WERI-Rb-1 (cell line): Measurements from ENCODE around the gene MOSPD2.

Source experiments
- DNase-seq: peaks from one replicate; pipeline ENCODE4 v3.0.0-alpha.2; 2020
- H3K27ac ChIP-seq: fragments of 250-450 bp; sonication (Bioruptor Pico); 2 replicates; pipeline ENCODE4 v1.5.1; 2020; ENCODE audit warnings: mild to moderate bottlenecking, moderate library complexity
- H3K27me3 ChIP-seq: fragments of 250-450 bp; sonication (Bioruptor Pico); 2 replicates; pipeline ENCODE4 v1.5.1; 2021; ENCODE audit warnings: mild to moderate bottlenecking, low read depth, moderate library complexity; ENCODE audit not compliant: insufficient read depth, severe bottlenecking
- H3K36me3 ChIP-seq: fragments of 250-450 bp; sonication (Bioruptor Pico); 2 replicates; pipeline ENCODE4 v1.5.1; 2020; ENCODE audit warnings: mild to moderate bottlenecking, moderate library complexity
- H3K4me3 ChIP-seq: 2 replicates; pipeline ENCODE4 v1.5.1; 2011; ENCODE audit warnings: low read depth, mild to moderate bottlenecking, control low read depth, low read length
- H3K9me3 ChIP-seq: fragments of 250-450 bp; sonication (Bioruptor Pico); 2 replicates; pipeline ENCODE4 v1.5.1; 2021; ENCODE audit warnings: mild to moderate bottlenecking, moderate library complexity; ENCODE audit not compliant: severe bottlenecking
- CTCF ChIP-seq: IDR thresholded peaks from 2 replicates; pipeline ENCODE4 v1.5.1; 2011; ENCODE audit warnings: low read depth, mild to moderate bottlenecking, control low read depth, inconsistent platforms, low read length

The MOSPD2 gene

GRCh38 chrX:14871767-14872166 is 1.5 kb upstream of the MOSPD2 start:
- no peak for TF ChIP-seq CTCF
- Histone ChIP-seq H3K27me3 (no peaks in the 10 kb centered on the region), H3K4me3 (no peak overlapping the region), H3K27ac (no peak overlapping the region), H3K36me3 (no peaks in the 10 kb centered on the region; the same call in 1 of the 2 replicates), H3K9me3 (no peaks in the 10 kb centered on the region)
- no peak for DNase-seq

- Histone ChIP-seq H3K4me3 (peak overlapping the region; percentile 61), H3K9me3 (no peaks in the 10 kb centered on the region), H3K27me3 (no peaks in the 10 kb centered on the region), H3K36me3 (no peaks in the 10 kb centered on the region; the same call in 1 of the 2 replicates), H3K27ac (peak overlapping the region; percentile 61; the same call in 1 of the 2 replicates)
- no peak for TF ChIP-seq CTCF
- no peak for DNase-seq
Observed at GRCh38 chrX:14872355-14872754, 866 bp upstream of the MOSPD2 start.

GRCh38 chrX:14873676-14874049 is 442 bp downstream of the MOSPD2 start:
- peak overlapping the region; percentile 76 for H3K27ac ChIP-seq
- TF ChIP-seq CTCF: no peak
- peak overlapping the region; percentile 52 for H3K4me3 ChIP-seq
- no peak for DNase-seq
- H3K27me3 ChIP-seq: no peaks in the 10 kb centered on the region
- H3K9me3 ChIP-seq: no peaks in the 10 kb centered on the region
- no peaks in the 10 kb centered on the region; the same call in 1 of the 2 replicates for H3K36me3 ChIP-seq

GRCh38 chrX:14875624-14876023 is 2.4 kb downstream of the MOSPD2 start:
- no peaks in the 10 kb centered on the region for H3K27me3 ChIP-seq
- no peak for TF ChIP-seq CTCF

GRCh38 chrX:14883826-14884225 is 10.6 kb downstream of the MOSPD2 start:
- H3K9me3 ChIP-seq: no peaks in the 10 kb centered on the region
- no peak for TF ChIP-seq CTCF
- H3K27me3 ChIP-seq: no peaks in the 10 kb centered on the region
- H3K4me3 ChIP-seq: no peak overlapping the region
- H3K27ac ChIP-seq: no peak overlapping the region
- no peaks in the 10 kb centered on the region for H3K36me3 ChIP-seq
- no peak for DNase-seq

More at GRCh38 chrX:14875624-14876023, 2.4 kb downstream of the MOSPD2 start:
- Histone ChIP-seq H3K27ac (no peak overlapping the region), H3K36me3 (no peaks in the 10 kb centered on the region), H3K4me3 (no peak overlapping the region), H3K9me3 (no peaks in the 10 kb centered on the region)
- DNase-seq: no peak

- no peak for DNase-seq
- no peaks in the 10 kb centered on the region for H3K27me3 ChIP-seq
- TF ChIP-seq CTCF: no peak
- H3K4me3 ChIP-seq: no peak overlapping the region
- no peaks in the 10 kb centered on the region for H3K9me3 ChIP-seq
- no peaks in the 10 kb centered on the region for H3K36me3 ChIP-seq
- H3K27ac ChIP-seq: no peak overlapping the region
Observed at GRCh38 chrX:14884714-14885113, 11.5 kb downstream of the MOSPD2 start.
